Tibial nerve (tissue), 4 donors: ENCODE measurements around the gene GRIP2. TPM values are rescaled to one million over a fixed set of nuclear protein-coding genes. Genes with fewer than 3 reads are reported as not detected.

Experiments used
- DNase-seq, 2 donors: peaks; one replicate each; pipeline ENCODE4 v3.0.0-alpha.2; 2019; ENCODE audit warnings: low spot score in 2 of 2
- H3K27ac ChIP-seq, 4 donors: fragments of 200-600 bp; sonication (generic) in 3 of 4; one replicate each; pipeline ENCODE4 v1.5.1; 2017 to 2019; ENCODE audit warnings: mild to moderate bottlenecking in 1 of 4
- H3K27me3 ChIP-seq, 2 donors: fragments of 200-600 bp; sonication (generic) in 1 of 2; one replicate each; pipeline versions ENCODE4 v1.5.1 to v1.6.0; 2017 to 2019
- H3K36me3 ChIP-seq, 3 donors: fragments of 200-600 bp; sonication (generic); one replicate each; pipeline ENCODE4 v1.5.1; 2018 to 2019
- H3K4me1 ChIP-seq, 4 donors: fragments of 200-600 bp; sonication (generic) in 3 of 4; one replicate each; pipeline ENCODE4 v1.5.1; 2017 to 2019
- H3K4me3 ChIP-seq, 4 donors: fragments of 200-600 bp; sonication (generic) in 3 of 4; one replicate each; pipeline ENCODE4 v1.5.1; 2017 to 2019; ENCODE audit warnings: mild to moderate bottlenecking in 1 of 4, moderate library complexity in 1 of 4
- H3K9me3 ChIP-seq, 4 donors: fragments of 200-600 bp; sonication (generic) in 3 of 4; one replicate each; pipeline ENCODE4 v1.5.1; 2017 to 2019
- EP300 ChIP-seq, 2 donors: sonication (generic); formaldehyde crosslinking; IDR thresholded peaks; one replicate each; pipeline ENCODE4 v1.6.1; 2017; ENCODE audit warnings: antibody characterized with exemption in 2 of 2, mild to moderate bottlenecking in 1 of 2
- POLR2A ChIP-seq, 2 donors: fragments of 450-650 bp; IDR thresholded peaks; one replicate each; pipeline ENCODE4 v1.6.1; 2017; ENCODE audit warnings: antibody characterized with exemption in 2 of 2, mild to moderate bottlenecking in 2 of 2, moderate library complexity in 2 of 2
- WGBS, 2 donors: methylation state at CpG; one replicate each; pipeline ENCODE4 v1.1.5; 2018; 5-methylcytosine and 5-hydroxymethylcytosine counted together
- total RNA-seq, 4 donors: library from RNA; depleted of rRNA; stranded (reverse); fragments of >200 nt; gene quantifications; one replicate each; pipeline ENCODE4 v1.1.0, GENCODE V29; 2016
- TF ChIP-seq, protein P1 (sequence below), 5 experiments: fragments of 200-600 bp in 3 of 5; fragments of 450-650 bp in 2 of 5; sonication (generic) in 3 of 5; IDR thresholded peaks; one replicate each; pipeline ENCODE4 v1.5.1; 2016 to 2019; ENCODE audit warnings: antibody characterized with exemption in 5 of 5, mild to moderate bottlenecking in 3 of 5, moderate library complexity in 2 of 5

GRIP2 gene
- total RNA-seq, 4 donors from 2014 or later = 0.21 to 1.5 (median 0.99) TPM

DNA sequence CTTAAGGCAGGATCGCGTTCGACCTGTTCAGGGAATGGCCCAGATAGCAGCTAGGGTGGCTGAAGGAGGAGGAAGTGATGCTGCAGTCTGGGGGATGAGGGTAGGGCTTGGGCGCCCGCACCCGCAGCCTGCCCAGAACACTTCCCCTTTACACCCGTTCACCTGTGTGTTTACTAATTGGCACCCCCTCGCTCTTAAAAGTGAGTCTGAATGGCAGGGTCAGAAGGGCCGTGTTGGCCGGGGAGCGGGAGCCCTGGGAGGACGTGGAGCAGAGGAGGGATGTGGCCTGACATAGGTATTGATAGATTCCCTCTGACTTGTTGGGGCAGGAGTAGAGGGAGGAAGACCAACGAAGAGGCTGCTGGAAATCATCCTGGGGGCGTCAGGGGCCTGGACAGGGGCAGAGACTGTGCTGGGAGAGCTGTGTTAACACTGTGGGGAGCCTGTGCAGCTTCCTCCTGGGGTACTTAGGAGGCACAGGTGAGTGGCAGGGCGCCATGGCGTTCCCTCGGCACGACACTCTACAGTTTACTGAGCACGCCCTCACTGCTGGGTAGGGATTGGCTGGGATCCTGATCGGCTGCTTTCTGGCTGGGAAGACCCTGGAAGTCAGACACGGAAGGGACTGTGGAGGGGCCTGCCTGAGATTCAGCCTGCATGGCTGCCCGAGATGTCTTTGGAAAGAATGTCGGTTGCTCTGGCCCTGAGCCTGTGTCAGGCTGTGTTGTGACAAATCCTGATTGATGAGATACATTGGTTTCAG is 86.1 kb downstream of the GRIP2 start:
- H3K9me3 ChIP-seq = no peaks in the 10 kb centered on the region
- no peaks in the 10 kb centered on the region for H3K27me3 ChIP-seq
- 70 to 74% methylated on average over 23 of the region's 23 CpGs for WGBS, 2 donors
- H3K27ac ChIP-seq = peak overlapping the region in 2 of 4 donors; percentile 80 to 82
- H3K4me1 ChIP-seq = peaks cover 0 to 31% (median 11%) of the 10 kb centered on the region in 4 donors
- no peak for DNase-seq
- TF ChIP-seq, protein P1, sequence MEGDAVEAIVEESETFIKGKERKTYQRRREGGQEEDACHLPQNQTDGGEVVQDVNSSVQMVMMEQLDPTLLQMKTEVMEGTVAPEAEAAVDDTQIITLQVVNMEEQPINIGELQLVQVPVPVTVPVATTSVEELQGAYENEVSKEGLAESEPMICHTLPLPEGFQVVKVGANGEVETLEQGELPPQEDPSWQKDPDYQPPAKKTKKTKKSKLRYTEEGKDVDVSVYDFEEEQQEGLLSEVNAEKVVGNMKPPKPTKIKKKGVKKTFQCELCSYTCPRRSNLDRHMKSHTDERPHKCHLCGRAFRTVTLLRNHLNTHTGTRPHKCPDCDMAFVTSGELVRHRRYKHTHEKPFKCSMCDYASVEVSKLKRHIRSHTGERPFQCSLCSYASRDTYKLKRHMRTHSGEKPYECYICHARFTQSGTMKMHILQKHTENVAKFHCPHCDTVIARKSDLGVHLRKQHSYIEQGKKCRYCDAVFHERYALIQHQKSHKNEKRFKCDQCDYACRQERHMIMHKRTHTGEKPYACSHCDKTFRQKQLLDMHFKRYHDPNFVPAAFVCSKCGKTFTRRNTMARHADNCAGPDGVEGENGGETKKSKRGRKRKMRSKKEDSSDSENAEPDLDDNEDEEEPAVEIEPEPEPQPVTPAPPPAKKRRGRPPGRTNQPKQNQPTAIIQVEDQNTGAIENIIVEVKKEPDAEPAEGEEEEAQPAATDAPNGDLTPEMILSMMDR (IDR thresholded peaks at IDR 0.05) = no peak
- TF ChIP-seq POLR2A (IDR thresholded peaks at IDR 0.05) (no peak), EP300 (IDR thresholded peaks at IDR 0.05) (no peak)
- H3K4me3 ChIP-seq = no peak overlapping the region
- H3K36me3 ChIP-seq = peaks cover 0 to 11% (median 0%) of the 10 kb centered on the region in 3 donors

DNA sequence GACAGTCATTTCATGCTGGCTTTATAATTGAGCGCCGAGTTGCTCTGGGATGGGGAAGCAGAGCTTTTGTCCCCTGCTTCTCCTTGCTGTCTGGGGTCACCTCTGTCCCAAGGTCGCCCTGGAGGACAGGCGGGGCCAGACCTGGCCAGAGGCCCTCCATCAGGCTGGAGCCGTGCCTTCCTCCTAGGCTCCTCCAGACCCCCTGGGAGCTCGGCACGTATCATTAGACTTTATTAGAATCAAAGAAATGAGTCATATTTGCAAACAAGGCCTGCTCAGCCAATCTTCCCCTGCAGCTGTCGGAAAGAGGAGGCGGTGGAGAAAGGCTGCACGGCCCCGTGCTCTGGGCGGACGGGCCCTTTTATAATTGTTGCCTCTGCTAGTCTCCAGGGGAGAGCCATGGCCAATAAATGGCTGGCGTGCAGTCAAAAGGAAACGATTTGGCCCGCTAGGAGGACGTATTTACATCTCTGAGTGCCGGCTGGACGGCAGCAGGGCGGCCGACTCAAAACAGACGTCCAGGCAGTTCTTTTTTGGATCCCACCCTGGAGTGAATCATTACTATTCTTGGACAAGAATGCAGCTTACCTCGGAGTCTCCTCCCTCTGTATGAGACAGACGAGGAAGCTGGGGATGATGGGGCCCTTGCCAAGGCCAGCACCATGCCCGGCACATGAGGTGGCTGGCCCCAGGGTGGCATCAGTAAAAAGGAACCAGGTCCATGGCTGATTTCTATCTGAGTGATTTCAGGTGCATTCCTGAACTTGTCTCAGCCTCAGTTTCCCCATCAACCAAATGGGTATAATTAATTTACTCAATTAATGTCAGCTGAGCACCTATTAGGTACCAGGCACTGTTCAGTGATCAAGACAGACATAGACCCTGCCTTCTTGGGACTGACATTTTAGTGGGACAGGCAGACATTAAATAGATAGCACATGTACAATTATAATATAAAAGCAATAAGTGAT is 87.1 kb downstream of the GRIP2 start:
- WGBS, 2 donors = 18 to 19% methylated on average over 21 to 25 of the region's 25 CpGs
- Histone ChIP-seq H3K4me3 (no peak overlapping the region), H3K9me3 (no peaks in the 10 kb centered on the region), H3K27me3 (no peaks in the 10 kb centered on the region), H3K27ac (peak overlapping the region; percentile 44 to 82 (median 78)), H3K36me3 (peaks cover 0 to 22% (median 9%) of the 10 kb centered on the region in 3 donors), H3K4me1 (peaks cover 0 to 31% (median 11%) of the 10 kb centered on the region in 4 donors)
- TF ChIP-seq POLR2A (IDR thresholded peaks at IDR 0.05) = no peak
- peak in 1 of 2 donors; percentile 87 for TF ChIP-seq EP300 (IDR thresholded peaks at IDR 0.05)
- TF ChIP-seq, protein P1 (IDR thresholded peaks at IDR 0.05) = peak in 3 of 5 experiments; percentile 3 to 47 (median 45)
- peak; percentile 79 to 88 for DNase-seq

DNA sequence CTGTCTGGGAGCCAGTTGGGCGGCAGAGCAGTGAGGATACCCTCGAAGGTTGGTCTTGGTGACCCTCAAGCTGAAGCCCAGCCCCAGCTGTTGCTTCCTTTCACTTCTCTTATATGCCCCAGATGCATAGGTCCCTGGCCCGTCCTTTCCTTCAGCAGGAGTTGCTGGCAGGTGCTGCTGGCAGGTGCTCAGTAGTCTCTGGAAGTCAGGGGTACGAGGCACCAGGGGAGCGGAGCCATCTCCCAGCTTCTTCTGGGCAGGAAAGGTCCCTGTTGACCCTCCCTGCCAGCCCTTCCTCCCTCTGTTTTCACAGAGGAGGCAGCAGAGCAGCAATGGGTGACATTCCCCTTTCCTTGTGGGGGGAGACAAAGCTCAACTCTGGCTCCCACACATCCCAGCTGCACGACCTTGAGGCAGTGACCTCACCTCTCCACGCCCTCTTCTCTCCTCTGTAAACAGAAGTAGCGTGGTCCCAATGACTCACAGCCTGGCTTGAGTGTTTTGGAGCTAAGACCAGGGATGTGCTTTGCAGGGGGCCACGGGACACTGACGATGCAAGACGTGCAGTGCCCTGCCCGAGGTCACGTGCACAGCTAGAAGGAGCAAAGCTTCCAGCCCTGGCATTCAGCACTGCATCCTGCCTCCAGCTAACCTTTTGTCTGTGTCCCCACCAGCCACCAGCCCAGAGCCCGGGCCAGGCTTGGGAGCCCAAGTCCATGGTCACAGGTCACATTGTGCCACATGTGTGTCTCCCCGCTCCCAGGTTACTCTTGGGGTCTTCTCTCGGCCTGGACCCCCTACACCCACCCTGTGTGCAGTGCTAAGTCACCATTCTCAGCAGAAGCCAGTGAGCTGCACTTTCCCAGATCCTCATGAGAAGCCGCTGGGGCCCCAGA is 88.0 kb downstream of the GRIP2 start:
- Histone ChIP-seq H3K4me3 (no peak overlapping the region), H3K27me3 (no peaks in the 10 kb centered on the region), H3K9me3 (no peaks in the 10 kb centered on the region), H3K4me1 (peaks cover 0 to 31% (median 11%) of the 10 kb centered on the region in 4 donors), H3K36me3 (peaks cover 0 to 31% (median 16%) of the 10 kb centered on the region in 3 donors), H3K27ac (peak overlapping the region; percentile 44 to 82 (median 78))
- TF ChIP-seq EP300 (IDR thresholded peaks at IDR 0.05) (peak in 1 of 2 donors; percentile 51), POLR2A (IDR thresholded peaks at IDR 0.05) (no peak)
- TF ChIP-seq, protein P1 (IDR thresholded peaks at IDR 0.05) = peak in 1 of 5 experiments; percentile 1
- peak; percentile 70 to 81 for DNase-seq
- 37 to 39% methylated on average over 15 to 16 of the region's 17 CpGs for WGBS, 2 donors

DNA sequence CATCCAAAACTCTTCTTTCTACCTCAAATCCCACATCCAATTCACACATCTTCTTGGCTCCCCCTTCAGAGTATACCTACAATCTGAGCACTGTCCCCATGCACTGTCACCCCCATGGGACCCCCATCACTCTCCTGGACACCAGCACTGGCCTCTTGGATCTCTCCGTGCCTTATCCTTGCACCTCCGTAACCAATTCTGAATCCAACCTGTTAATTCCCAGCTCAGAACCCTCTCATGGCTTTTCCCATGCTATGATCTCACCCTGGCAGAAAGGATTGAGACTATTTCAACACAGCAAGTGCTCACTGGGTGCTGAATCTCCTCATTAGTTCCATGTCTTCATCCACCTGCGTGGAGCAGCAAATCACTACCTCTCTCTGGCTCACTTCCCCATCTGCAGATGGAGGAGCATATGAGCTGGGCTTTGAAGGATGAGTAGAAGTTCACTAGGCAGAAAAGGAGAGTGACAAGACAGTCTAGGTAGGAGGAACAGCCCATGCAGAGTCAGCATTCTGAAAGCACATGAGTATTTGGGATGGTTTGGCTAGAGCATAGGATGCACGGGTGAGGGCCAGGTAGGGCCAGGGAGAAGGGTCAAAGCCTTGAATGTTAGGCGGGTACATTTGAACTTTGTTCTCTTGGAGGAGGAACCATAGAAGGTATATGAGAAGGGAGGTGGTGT is 89.1 kb downstream of the GRIP2 start:
- WGBS, 2 donors = 93 to 97% methylated on average over 5 of the region's 5 CpGs
- no peak for DNase-seq
- H3K27ac ChIP-seq = peak overlapping the region in 2 of 4 donors; percentile 80 to 82
- H3K9me3 ChIP-seq = no peaks in the 10 kb centered on the region
- peaks cover 0 to 41% (median 16%) of the 10 kb centered on the region in 3 donors for H3K36me3 ChIP-seq
- H3K27me3 ChIP-seq = no peaks in the 10 kb centered on the region
- TF ChIP-seq POLR2A (IDR thresholded peaks at IDR 0.05) = no peak
- H3K4me1 ChIP-seq = peaks cover 0 to 31% (median 11%) of the 10 kb centered on the region in 4 donors
- no peak overlapping the region for H3K4me3 ChIP-seq
